GM19397 (cell line): ENCODE measurements around the gene EPHB2.

ENCODE experiments used
- ATAC-seq: cut with Tn5 transposase; IDR thresholded peaks from one replicate; pipeline ENCODE4 v1.9.1; 2021; ENCODE audit warnings: mild to moderate bottlenecking, moderate library complexity; ENCODE audit not compliant: unreplicated experiment

Gene EPHB2

GRCh38 chr1:22908880-22909426 is 198.3 kb downstream of the EPHB2 start:
- no peak for ATAC-seq

GRCh38 chr1:22910286-22910685 is 199.6 kb downstream of the EPHB2 start:
- ATAC-seq: no peak

DNA sequence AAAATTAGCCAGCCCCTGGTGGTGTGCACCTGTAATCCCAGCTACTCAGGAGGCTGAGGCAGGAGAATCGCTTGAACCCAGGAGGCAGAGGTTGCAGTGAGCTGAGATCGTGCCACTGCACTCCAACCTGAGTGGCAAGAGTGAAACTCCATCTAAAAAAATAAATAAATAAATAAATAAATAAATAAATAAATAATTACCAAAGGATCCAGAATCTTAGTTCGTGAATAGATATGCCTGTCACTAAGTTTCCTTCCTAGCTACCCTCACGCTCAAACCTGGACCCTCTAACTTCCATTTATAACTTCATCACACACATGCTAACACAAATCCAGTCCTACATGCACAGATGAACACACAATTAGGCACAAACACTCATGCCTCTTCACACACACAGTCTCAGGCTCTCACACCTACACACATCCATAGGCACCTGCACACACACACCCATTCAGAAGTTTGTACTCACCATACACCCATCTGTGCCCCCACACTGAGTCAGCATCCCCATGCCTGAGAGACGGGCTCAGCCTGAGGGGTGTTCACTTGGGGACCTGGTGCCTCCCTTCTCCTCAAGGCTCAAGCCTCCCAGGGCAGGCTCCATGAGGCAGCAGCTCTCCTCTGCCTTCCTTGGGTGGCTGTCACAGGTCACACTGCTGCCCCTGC is 200.5 kb downstream of the EPHB2 start:
- ATAC-seq: no peak

GRCh38 chr1:22912311-22912710 is 201.7 kb downstream of the EPHB2 start:
- ATAC-seq: no peak

DNA sequence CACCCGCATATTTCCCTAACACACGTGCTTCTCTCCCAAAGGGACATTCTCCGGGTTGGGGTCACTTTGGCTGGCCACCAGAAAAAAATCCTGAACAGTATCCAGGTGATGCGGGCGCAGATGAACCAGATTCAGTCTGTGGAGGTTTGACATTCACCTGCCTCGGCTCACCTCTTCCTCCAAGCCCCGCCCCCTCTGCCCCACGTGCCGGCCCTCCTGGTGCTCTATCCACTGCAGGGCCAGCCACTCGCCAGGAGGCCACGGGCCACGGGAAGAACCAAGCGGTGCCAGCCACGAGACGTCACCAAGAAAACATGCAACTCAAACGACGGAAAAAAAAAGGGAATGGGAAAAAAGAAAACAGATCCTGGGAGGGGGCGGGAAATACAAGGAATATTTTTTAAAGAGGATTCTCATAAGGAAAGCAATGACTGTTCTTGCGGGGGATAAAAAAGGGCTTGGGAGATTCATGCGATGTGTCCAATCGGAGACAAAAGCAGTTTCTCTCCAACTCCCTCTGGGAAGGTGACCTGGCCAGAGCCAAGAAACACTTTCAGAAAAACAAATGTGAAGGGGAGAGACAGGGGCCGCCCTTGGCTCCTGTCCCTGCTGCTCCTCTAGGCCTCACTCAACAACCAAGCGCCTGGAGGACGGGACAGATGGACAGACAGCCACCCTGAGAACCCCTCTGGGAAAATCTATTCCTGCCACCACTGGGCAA is 202.9 kb downstream of the EPHB2 start:
- ATAC-seq: no peak

DNA sequence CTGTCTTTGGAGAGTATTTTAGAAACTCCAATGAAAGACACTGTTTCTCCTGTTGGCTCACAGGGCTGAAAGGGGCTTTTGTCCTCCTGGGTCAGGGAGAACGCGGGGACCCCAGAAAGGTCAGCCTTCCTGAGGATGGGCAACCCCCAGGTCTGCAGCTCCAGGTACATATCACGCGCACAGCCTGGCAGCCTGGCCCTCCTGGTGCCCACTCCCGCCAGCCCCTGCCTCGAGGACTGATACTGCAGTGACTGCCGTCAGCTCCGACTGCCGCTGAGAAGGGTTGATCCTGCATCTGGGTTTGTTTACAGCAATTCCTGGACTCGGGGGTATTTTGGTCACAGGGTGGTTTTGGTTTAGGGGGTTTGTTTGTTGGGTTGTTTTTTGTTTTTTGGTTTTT is 203.5 kb downstream of the EPHB2 start:
- no peak for ATAC-seq

GRCh38 chr1:22914633-22915217 is 204.1 kb downstream of the EPHB2 start:
- no peak for ATAC-seq

- no peak for ATAC-seq
These were observed 204.6 kb downstream of the EPHB2 start for GRCh38 chr1:22915231-22915630.

- no peak for ATAC-seq
These were observed 205.3 kb downstream of the EPHB2 start for GRCh38 chr1:22915816-22916470.

DNA sequence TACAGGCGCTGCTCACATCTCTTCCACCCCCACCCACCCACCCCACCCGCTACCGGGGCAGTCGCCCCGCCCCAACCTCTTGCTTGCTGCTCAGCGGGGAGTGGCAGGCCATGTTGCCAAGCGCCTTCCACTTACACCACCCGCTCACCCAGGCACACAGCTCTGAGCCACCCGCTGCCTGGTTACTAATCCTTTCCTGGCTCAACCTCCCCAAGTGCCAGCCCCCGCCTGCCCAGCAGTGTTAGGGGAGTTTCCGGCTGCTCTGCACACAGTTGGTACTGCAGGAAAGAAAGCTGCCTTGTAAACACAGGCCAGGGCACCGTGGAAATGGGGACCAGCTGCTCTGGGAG is 205.8 kb downstream of the EPHB2 start:
- ATAC-seq: no peak

DNA sequence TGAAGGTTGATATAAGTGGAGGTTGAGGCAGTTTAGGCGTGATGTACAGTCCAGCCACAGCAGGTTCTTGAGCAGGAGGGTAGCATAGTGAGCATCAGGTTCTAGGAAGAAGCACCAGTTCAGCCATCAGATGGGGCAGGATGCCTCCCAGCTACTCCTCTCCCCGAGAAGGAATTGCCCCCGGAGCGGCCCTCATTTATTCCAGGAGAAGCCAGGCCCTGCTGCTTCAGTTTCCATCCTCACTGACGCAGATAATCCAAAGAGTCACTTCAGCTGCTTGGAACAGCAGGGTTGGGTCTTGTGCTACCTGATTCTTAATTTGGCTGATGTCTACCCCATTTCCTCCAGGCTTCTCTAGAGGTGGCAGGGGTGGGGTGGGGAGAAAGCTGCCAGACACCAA is 207.3 kb downstream of the EPHB2 start:
- no peak for ATAC-seq

DNA sequence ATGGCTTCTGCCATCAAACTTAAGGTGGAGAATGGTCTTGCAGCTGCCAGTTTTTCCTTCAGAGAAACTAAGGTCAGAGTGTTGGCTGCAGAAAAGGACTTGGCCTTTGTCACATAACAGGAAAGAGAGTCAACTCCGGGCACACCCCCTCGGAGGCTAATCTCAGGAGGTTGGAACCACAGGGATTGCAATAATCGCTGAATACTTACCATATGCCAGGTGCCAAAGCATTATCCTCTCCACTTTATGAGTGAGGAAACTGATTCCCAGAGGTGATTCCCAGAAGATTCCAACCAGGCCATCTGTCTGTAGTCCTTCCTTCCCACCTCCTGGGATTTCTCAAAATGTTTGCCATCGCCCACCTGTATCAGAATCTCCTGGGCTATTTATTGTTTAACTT is 208.0 kb downstream of the EPHB2 start:
- no peak for ATAC-seq

DNA sequence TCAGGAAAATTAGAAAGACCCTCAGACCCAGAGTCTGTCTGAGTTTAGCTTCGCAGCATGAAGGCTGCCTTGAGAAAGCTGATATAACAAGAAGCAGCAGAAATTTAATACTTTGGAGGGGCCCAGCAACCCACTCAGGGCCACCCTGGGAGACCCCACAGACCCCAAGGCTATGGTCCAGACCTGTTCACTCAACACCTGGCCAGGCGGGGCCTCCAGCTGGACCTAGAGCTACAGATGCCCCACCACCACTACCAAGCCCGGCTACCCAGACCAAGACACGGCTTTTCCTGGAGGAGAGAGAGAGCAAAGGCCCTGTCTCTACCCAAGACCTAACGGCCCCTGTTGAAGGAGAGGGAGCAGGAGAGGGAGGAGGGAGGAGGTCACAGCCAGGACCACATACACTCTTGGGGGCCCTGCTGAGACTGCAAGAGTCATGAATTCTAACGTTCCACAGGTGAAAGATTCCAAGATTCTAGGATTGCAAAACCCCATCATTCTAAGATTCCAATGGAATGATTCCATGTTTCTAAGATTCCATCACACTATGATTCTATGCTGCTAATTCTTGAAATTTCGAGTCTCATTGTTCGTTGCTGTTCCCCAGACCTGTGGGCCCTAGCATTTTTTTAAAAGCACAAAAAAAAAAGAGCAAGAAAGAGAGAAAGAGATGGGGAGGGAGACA is 208.8 kb downstream of the EPHB2 start:
- no peak for ATAC-seq

DNA sequence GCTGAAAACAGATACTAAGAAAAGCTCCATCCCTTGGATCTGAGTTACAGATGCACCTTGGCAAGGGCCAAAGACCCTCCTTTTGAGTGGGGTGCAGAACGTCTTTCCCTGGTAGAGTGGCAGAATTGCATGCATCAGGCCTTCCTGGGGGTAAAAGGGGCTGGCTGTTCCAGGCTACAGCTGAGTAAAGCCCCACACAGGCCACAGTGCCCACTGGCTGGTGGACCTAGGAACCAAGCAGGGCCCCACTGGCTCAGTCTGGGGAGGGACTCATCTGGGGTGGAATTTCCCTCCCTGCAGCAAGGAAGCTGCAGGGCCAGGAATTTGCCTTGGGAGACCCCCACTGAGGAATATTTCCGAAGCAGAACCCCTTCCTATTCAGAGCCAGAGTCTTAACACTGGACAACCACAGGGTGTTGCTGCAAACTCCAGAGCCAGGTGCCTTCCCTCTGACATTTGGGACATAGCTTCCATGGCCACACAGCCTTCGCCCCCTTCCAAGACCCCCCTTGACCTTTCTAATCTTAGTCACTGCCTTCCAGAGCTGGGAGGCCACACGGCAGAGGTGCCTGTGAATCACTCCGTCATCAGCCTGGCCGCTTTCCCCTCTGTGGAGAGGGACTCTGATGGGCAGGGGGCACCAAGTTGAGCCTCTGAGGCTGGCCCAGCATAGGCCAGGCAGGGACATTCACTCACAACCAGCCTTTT is 209.5 kb downstream of the EPHB2 start:
- ATAC-seq: no peak

- ATAC-seq: no peak
These were observed 210.3 kb downstream of the EPHB2 start for GRCh38 chr1:22920734-22921451.

GRCh38 chr1:22921452-22922126 is 210.9 kb downstream of the EPHB2 start:
- no peak for ATAC-seq

DNA sequence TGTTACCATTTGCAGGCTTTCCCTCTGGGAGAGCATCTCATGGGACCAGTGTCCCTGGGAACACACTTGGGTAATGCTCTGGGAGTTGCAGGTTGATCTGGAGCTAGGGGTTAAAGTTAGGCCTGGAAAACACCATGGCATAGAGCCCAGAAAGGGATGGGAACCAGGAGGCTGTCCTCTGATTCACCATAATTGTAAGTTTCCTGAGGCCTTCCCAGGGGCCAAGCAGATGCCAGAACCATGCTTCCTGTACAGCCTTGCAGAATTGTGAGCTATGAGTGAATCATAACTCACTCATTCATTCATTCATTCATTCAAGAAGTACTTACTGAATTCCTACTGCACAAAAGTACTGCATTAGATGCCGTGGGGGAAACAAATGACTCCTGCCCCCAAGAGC is 212.0 kb downstream of the EPHB2 start:
- no peak for ATAC-seq

DNA sequence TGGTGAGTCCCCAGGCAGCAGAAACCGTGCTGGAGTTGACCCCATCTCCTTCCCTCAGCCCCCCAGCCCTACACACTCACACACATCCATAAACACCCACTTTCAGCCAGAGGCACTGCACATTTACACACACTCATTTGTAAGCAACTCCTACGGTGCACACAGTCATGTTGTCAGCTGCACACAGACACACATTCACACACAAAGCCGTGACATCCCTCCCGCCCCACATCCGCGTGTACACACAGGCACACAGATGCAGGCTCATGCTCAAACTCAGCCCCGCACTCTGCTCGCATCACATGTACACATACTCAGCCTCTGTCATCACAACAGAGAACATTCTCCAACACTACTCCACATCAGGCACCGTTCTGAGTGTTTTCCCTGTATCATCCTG is 214.5 kb downstream of the EPHB2 start:
- no peak for ATAC-seq

GRCh38 chr1:22930240-22930912 is 219.7 kb downstream of the EPHB2 start:
- no peak for ATAC-seq
